NCI-H2029 treated with DMSO at 0.1 percent for 48 hours (cell line): ENCODE measurements around the gene PRKCH.

Experiments used
- DNase-seq: peaks from one replicate; lab custom pipeline; 2025; lab: John Stamatoyannopoulos, UW

The PRKCH gene

DNA sequence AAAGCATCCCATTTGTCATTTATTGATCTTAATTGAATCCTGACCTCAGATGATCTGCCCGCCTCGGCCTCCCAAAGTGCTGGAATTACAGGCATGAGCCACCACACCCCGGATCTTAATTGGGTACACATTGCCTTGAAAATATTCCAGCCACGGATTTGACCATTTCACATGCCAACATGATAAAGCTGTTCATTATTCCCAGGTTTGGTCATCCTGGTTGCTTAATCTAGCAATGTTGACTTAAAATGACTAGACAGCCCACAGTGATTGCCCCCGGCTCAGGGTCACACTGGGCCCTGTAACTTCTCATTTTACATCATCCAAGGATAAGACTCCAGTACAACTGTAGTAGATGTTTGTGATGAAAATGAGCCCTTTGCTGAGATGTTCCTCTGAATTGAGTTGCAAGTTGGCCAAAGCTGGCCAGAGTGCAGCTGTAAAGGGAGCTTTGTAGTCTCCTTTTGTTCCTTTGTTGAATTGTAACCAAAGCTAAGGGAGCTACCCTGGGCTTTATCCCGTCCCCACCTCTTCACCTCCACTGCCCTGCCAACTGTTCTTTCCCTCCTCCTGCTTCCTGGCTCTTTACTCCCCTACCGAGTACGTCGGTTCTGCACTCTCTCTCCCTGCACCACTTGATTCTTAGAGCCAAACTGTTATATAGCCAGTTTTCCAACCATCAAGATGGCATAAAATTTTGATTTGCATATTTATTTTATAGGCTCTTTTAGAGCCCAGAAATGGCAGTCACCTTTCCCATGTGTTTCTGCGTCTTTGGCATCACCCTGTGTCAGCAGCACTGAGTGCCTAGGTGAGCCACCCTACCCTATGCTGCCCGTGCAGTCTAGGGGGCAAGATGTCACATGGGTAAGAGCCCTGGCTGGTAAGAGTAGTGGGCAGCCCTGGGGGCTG lies 232.6 kb downstream of the PRKCH start:
- DNase-seq, result no peak

DNA sequence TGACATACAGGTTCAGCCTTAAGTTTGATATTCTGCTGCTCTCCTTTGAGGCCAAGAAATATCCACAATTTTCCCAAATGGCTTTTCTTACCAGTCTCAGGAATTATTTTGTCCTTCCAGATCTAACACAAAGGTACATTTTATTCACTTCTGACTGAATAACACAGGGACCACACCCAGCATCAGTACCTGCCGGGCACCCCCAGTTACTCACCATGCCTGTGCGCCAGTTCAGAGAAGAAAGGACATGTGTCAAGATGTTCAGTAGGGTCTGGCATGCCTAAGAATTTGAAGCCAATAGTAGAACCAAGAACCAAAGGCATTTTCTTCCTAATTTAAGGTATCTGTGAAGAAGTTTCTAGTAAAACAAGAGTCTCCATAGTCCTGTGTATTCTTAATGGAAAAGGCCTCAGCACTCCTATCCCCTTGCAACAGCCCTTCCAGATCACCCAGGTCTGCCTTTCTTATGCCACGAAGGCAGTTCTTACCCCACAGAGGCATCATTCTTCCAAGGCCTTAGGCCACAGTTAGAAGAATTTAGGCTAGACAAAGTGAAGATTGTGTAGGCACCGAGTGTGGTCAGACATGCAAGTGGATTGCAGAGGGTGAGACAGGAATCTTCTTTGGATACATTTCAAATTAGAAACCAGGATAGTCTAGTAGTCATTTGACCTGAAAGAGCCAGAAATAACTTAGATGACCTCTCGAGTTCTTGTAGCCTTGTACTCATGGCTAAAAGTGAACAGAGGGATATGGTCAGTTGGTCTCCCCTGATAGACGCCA lies 233.9 kb downstream of the PRKCH start:
- no peak for DNase-seq

DNA sequence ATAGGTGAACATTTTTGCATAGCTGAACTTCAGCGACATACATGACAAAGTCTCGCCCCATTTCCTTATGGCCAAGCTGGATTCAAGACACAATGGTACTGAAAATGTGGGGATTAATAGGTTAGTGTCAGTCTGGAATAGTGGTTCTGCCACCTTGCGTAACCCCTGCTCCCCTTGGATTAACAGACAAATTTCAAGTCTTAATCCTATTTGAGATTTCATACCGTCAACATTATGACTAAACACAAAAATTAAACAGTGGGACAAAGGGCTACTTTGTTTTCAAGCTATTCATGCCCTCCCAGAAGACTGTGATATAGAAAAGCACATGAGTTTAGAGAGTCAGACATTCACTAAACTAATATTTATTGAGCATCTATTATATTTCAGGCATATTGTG lies 235.1 kb downstream of the PRKCH start:
- no peak for DNase-seq

DNA sequence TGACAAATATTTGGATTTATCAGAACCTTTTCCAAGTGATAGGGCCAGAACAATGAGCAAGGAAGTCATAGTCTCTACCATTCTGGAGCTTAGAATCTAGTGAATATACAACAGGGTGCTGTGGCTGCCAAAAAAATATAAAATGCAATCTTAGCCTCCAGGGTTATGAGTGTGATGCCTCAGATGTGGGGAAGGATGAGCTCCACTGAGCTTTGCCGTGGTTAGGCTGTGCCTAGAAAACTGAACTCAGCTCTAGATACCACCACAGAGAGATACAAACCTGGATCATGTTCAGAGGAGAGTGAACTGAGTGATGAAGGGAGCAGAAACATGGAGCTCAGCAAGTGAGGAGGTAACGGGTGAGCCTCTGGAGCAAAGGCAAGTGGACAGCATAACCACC lies 235.9 kb downstream of the PRKCH start:
- DNase-seq, result no peak

DNA sequence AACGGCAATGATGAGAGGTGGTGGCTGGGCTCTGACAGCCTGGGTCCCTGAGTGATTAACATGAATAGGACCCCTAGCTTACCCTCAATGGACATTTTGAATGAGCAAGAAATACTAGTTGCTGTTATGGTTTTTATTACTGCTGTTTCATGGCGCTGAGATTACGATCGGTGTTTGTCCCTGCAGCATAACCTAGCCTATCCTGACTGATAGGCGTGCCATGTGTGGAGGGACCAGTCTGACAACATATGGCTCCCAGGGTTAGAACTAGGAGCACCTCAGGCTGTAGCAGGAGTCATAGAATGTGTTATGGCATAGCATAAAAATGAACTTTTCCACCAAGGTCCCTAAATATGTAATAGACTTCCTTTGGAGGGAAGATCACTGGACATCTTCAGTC lies 236.5 kb downstream of the PRKCH start:
- no peak for DNase-seq

DNA sequence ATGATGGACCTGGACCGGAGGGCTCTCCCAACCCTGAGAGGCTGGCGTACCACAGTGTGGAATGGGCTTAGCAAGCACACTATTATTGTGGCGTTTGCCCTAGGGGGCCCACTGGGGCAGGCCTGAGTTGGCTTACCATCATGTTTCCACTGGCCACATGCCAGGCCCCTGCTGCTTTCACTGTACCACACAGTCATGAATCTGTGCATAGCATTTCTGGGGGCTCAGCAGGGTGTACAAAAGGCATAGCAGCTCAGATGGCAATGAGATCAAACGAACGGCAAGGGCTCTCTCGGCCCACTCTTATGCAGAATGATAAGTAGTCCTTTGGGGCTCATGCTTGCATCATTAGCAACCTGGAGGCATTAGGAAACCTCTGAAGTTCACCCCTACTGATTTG lies 236.9 kb downstream of the PRKCH start:
- no peak for DNase-seq

DNA sequence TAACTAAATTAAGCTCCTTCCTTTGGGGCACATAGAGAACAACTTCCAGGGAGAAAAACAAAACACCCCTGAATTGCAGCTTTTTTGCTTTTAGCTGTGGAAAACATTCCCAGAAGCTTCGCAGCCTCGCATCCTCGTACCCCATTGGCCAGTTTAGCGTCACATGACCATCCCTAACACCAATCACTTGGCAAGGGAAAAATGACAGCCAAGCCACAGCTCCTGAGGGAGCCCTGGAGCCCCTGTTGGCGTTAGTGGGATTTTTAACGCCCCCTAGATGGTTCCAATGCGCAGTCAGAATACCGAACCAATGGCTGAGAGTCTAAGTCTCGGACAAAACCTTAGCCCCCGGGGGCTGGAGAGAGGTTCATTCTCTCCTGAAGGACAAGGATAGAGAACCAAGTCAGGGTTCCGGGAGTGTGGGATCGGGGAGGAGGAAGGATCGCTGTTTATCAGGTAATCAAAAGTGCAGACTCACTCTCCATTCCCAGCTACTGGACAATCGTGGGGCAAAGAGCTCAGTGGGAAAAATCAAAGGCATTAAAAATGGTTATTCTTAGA lies 238.3 kb downstream of the PRKCH start:
- peak; percentile 97 for DNase-seq

DNA sequence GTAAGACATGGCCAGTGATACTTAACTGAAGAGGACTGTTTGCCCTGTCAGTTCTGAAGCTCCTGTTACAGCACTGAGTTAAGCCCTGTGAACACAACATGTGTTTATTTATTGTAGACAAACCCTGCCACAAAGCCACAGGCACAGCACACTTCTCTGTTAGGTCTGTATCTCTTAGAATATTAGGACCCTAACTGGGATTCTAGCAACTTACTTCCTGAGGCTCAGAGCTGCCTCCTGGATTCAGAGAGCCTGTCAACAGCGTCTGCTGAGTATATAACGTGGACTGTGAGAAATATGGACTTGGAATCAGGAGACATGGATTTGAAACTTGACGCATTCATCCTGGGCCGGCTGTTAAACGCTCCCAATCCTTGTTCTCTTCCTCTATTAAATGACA lies 238.9 kb downstream of the PRKCH start:
- peak; percentile 96 for DNase-seq

DNA sequence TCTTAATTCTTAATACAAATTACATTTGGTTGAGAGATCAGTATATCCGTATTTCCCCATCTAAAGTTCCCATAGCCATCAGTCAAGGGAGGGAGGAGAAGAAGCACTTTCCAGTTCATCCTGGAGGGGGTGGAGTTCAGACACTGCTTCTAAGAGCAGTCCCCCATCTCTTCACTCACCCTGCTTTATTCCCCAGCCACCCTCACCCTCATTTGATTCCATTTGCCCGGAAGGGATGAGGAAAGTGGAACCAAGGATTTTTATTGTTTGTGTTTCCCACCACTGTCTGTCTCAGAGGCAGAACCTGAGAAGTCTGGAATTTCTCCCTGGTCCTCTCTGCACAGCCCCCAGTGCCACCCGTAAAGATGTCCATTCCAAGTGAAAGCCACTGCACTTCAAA lies 239.7 kb downstream of the PRKCH start:
- DNase-seq, result no peak

DNA sequence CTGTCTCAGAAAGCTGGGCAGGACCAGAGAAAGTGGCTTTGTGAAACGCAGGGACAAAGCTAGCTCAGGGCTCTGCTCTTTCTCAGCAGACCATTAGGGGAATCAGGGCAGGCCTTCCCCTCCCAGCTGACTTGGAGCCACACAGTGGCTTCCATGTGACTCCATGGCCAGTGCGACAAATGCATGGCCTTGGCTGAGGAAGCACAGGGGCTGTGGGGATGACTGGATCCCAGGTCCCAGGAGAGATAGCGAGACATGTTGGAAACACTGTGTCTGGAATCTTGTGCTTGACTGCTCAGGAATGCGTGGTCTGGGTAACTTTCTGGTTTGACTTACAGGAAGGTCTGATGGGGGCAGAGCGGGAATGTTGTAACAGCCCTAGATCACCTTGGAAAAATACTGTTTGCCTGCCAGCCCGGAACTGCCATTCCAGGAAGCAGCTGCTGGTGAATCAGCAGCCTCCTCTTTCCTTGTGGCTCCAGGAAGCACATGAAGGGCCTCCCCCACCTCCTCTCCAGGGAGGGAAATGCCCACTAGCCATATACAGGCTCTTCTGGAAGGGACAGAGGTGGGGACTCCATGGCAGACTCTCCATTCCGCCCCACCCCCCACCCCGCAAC lies 240.4 kb downstream of the PRKCH start:
- peak; percentile 88 for DNase-seq

DNA sequence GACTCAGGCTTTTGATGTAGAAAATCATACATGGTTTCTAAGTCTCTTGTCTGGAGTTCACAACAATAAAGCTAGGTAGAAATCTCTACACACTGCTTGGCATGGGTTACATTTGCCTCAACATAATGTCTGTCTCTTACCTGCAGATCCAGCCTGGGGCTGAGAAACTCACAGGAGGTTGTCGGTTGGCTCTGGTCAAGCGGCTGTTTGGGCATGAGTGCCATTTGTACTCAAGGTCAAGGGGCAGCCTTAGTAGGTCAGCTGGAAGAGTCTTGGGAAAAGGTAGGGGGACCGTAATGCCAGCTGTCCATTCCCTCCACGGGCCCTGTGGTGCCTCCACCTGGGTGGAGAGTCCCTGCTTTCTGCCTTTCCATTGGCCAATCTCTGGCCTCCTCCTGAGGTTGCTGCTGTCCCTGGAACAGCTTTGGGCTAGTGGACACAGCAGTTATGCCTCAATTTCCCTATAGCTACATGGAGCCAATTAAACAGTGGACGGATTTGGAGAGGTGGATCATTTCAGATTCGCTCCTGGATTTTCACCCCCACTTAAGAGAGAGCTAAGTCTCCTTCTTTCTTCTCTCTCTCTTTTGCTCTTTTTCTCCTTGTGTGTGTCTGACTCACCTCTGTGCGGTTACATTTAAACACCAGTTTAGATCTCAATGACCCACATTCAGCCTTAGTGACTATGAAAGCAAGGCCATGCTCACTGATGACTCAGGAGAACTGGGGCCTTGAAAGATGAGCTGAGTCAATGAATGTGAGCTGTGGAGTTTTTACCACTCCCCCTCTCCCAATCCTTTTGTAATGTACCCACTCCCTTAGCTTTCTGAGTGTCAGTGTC lies 241.2 kb downstream of the PRKCH start:
- DNase-seq, result peak; percentile 89

DNA sequence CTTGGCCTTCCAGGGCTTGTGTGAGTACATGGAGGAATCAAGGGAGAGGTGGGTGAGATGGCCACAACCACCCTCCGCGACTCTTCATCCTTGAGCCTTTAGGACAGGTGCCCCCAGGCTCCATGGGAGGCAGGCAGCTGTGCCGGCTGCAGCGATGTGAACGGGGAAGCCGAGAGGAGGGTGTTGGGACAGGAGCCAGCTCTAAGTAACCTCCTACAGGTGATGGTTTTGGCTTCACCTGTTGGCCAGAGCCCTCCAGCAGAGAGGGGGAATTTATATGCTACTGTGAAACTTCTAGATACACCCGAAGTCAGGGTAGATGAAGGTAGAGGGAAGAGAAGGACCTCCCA lies 241.8 kb downstream of the PRKCH start:
- DNase-seq, result peak; percentile 89

DNA sequence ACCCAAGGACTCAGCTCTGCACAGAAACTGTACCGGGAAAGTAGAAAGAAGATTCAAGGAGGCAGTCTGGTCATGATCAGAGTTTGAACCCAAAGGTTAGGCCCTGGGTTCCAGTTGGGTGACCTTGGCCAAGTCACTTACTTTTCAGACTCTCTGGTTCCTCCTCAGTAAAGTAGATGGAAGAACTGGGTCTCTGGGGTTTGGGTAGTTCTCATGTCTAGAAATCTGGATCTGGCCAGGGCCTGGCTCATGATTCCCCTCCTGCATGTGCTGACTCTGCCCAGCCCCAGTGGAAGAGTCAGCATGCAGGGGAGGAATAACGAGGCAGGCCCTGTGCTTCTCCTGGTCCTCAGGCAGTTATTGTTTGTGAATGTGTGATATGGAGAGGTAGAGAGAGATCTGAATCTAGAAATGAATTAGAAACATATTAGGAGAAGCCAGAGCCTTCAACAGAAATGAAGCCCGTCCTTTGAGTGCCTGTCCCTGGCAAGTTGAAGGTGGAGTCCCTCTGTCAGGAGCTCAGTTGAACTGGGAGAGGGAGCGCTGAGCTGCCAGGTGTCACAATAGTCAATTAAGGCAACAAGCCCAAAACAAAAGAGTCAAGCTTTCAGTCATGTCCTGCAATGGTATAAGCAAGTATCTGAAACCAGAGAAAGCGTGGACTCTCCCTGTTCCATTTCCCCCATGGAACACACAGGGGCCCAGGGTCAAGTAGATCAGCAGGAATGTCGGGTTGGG lies 242.7 kb downstream of the PRKCH start:
- no peak for DNase-seq

DNA sequence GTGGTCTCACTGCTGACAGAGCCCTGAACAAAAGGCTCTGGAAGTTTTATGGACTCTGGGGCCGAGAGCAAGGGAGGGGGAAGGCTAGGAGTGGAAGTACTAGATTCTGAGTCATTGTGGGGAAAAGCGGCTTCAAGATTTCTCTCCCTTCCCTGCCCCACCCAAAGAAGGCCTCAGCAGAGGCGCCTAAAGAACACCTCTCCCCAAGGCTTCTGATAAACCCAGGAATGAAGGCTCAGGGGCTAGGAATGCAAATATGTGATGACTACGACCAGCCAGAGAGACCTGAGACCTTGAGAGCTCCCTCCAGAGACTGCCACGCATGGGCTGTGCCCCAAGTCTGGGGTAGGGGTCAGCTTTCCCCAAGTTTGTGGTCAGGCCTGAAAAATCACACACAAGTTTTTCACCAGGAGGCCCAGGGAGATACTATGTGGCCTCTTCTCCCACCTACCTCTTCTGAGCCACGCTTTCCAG lies 243.3 kb downstream of the PRKCH start:
- DNase-seq, result no peak

DNA sequence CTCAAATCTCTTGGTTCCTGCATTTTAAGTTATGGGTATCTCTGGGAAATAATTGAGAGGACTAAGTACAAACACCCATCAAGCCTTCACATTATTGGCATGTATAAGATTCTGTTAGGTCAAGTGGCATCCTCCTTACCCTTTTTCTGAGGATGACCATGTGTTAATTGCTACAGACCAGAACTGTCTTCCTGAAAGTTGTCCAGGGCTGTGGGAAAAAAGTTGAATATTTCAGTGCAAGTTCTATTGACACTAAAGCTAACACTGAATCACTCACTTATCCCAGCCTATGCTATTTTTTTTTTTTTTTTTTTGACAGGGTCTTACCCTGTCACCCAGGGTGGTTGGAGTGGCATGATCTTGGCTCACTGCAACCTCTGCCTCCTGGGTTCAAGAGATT lies 243.8 kb downstream of the PRKCH start:
- DNase-seq, result no peak

DNA sequence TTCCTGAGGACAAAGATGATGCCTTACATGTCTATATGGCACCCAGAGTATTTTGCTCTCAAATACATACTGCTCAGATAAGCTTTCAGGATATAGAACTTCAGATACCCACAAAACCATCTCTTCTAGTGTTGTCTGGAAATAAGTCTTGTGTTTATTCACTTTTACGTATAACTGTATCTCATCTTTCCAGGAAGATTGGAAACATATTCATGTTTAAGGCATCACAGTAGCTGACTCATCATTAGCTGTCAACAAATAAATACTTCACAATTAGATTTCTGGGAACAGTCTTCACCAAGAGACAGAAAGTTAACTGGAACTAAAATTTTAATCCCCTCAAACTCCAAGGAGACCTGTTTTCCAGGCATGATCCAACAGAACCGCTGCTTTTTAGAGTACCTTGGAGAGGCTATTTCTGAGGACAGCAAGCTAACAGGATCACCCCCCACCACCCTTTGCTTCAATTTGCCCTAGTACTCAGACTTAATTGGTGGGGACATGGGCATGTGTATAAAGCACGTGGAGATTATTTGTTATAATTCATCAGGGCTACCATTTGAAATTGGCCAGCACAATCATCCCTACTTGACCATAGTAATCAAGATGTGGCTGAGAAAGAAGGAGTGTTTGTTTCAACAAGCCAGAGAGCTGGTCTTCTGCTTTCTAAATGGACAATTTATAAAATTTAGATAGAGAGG lies 244.6 kb downstream of the PRKCH start:
- no peak for DNase-seq

DNA sequence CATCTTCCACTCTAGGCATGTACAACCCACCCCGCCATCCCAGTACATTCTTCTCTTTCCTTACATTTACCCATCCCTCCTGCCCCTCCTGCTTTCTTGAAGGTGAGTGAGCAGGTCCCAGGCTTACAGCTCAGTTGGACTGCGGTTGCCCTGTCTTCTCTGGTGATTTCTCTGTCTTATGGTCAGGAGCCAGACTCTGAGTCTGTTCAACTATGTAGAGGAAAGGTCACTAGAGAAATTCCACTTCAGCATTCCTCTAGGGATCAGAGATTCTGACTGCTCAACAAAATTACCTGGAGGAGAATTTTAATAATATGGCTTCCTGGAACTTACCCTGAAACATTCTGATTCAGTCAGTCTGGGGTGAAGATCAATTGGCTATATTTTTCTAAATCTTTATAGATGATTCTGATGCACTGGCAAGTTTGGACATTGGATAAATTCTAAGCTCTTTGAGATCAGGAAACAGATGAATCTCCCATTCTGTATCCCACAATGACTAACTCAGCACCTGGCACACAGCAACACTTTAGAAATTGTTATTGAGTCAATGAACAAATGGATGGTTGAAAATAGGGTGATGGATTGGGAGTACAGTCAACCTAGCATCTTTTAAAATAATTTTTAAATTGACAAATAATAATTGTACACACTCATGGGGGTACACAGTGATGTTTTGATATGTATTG lies 245.3 kb downstream of the PRKCH start:
- DNase-seq, result no peak

DNA sequence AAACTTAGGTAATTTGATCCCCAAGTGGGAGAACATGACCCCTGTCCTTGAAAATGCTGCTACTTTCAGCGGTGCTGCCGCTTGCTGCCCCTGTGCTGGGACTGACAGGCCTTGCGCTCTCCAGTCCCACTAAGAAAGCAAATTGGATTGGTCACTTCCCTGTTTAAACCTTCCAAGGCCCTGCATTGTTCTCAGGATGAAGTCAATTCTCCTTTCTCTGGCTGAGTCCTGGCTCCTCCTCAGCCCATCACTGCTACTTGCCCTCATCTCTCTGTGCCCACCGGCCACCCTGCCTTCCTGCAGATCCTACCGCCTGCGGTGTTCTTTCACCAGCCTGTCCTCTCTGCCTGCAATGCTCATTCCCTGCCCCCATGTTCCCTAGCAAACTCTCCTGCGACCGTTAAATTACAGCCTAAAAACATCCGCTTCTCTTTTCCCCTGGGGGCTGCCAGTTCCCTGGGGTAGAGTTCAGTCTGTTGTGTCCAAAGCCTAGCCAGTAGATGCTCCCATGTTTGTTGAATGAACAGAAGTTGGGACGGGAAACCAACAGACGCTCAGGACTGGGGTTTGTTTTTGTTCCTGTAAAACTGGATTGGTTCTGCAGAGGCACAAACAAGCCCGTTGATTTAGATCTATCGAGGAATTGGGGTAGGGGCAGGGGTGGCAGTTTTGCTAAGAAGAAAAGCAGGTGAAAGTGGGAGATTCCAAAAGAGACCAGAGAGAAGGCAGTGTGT lies 246.6 kb downstream of the PRKCH start:
- no peak for DNase-seq

DNA sequence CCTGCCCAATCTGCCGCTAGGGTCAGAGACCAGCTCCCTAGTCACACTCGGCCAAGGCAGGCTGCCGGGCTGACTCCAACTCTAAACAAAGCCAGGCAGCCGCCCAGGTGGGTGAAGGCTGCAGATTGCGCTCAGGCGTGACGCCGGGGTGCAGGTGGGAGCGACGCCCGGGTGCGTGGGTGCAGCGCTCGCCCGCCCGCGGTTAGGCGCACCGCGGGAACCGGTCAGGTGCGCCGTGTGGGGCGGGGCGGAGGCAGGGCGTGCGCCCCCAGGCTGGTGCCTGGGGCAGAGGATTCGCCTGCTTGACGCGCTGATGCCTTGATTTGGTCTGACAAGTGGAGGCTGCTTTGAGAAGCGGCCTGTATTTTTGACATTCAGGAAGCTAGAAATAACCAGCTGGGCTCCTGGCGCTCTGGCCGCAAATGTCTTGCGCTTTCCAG lies 247.2 kb downstream of the PRKCH start:
- no peak for DNase-seq
